Ureter (tissue), 1 donor: ENCODE measurements around the gene ASS1. TPM values are rescaled to one million over a fixed set of nuclear protein-coding genes. Genes with fewer than 3 reads are reported as not detected.
"Not testable (repeated sequence)": the region's sequence is repeated elsewhere in the genome, so short reads cannot be mapped to it uniquely, and the experiment has no call there.

ENCODE experiments used
- DNase-seq: peaks from one replicate; pipeline ENCODE4 v3.0.0-alpha.2; 2020; ENCODE audit warnings: low spot score
- total RNA-seq: library from RNA; stranded (reverse); gene quantifications from one replicate; pipeline ENCODE4 v1.2.4, GENCODE V29; 2023
- donor health status: DM: yes; HTN: yes; CAD: no.

ASS1 gene
- total RNA-seq = 271 TPM

- DNase-seq = peak; percentile 80
Measured at GRCh38 chr9:130444565-130445221, at the start of gene ASS1. ASS1 (plus strand) TSS chr9:130444961; CDS start chr9:130452229, 7,268 bp downstream.

- DNase-seq = no peak
Measured at GRCh38 chr9:130395810-130396435, 48.8 kb upstream of the ASS1 start.

DNA sequence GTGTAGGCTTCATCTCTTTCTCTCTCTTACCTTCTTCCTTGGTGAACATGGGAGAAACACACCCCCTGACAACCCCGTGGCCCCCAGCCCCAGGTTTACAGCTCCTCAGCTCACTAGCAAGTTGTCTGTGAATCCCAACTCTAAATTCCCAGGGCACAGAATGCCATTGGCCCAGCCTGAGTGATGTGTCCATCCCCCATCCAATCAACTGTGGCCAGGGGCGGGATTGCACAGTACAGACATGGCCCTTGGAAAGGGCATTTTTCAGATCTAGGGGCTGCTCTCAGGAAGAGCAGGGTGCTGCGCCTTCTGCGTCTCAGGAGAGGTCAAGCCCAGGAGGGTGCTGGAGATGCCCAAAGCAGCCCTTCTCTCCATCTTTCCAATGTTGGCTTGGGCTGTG lies 48.2 kb upstream of the ASS1 start:
- no peak for DNase-seq

GRCh38 chr9:130398487-130399240 lies 46.1 kb upstream of the ASS1 start:
- DNase-seq = no peak

DNA sequence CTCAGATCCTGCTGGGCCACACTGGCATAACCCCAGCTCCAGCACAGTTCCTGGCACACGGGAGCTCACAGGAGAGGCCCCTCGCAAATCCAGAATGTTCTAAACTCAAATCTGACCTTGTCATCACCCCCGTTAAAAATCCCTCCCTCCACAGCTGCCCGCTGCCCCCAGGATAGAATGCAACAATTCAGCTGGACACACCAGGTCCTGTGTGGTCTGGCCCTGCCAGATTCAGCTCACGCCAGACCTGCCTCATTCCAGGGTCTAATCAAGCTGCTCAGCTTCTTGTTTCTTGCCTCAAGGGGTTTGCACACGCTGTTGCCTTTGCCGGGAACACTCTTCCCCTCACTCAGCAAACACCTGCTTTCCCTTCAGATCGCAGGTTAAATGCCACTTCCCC lies 45.0 kb upstream of the ASS1 start:
- DNase-seq = no peak

DNA sequence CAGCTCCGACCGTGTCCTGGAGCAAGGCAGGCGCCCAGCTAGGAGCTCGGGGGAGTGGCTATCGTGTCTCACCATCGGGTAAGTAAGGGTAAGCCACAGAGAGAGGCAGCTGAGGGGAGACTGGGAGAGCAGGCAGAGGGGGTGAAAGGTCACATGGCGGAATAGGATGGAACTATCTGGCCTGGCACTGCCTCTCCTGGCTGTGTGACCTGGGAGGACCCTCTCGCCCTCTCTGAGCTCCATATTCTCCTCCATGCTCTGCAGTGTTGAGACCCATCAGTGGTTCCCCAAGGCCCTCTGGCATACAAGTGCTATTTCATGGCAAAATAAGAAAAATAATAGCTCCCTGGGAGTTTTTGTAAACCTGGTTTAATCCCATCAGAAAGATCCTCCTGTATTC lies 43.9 kb upstream of the ASS1 start:
- no peak for DNase-seq

- not testable (repeated sequence) for DNase-seq
Measured at GRCh38 chr9:130401742-130402141, 43.0 kb upstream of the ASS1 start.

GRCh38 chr9:130402243-130402642 lies 42.5 kb upstream of the ASS1 start:
- DNase-seq = no peak

- no peak for DNase-seq
Measured at GRCh38 chr9:130402645-130403440, 41.9 kb upstream of the ASS1 start.

DNA sequence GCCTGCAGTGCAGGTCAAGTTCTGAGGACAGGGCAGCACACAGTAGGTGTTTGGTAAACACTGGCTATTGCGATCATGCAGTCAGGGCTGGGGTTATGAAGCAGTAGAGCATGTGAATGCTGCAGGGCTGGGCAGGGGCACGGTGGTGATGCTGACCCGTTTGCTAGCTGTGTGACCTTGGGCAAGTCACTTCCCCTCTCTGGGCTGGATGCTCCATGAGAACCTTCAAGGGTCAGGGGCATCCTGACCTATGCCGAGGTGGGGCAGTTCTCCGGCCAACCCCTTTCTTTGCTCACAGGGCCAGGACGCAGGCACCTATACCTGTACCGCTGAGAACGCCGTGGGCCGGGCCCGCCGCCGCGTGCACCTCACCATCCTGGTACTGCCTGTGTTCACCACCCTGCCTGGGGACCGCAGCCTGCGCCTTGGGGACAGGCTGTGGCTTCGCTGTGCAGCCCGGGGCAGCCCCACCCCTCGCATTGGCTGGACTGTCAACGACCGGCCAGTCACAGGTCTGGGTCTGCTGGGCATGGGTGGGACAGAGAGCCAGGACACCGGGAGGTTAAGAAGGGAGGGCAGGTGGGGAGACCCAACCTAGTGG lies 39.0 kb upstream of the ASS1 start:
- no peak for DNase-seq

DNA sequence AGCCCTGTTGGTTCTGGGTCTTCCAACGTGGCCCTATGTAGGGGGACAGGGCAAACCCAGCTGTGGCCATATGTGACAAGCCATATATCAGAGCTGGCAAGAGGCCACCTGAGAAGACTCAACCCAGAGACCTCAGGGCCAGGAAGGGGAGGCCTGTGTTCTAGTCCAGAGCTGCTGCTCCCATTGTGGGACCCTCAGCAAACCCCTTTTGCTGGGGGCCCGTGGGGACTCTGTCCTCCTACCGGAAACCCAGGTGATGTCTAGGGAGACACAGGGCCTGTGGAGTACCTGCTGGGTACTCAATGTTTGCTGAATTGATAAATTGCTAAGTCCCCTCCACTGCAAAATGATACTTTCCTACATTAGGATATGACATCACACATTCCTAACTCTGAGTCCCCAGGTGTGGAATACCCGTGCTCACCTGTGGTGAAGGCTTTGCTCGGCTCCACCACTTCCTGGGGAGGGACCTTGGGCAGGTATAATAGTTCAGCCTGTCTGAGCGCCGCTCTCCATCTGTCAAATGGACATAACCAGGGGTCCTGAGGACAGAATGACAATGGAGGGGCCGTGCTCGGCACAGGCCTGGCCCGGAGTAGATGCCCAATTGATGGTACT lies 38.4 kb upstream of the ASS1 start:
- no peak for DNase-seq

GRCh38 chr9:130407916-130408663 lies 36.7 kb upstream of the ASS1 start:
- no peak for DNase-seq

DNA sequence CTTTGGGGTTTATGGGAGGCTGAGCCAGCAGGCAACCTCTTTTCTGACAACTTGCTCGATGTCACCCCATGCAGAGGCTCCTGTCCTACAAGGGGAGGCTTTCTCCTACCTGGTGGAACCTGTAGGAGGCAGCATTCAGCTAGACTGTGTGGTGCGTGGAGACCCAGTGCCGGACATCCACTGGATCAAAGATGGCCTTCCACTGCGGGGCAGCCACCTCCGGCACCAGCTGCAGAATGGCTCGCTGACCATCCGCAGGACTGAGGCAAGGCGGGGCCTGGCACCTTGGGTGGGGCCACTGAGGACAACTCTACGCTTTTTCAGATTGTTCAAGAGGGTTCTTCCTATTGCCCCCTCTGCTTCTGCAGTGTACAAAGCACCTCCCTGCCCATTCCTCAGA lies 36.1 kb upstream of the ASS1 start:
- no peak for DNase-seq

- DNase-seq = no peak
Measured at GRCh38 chr9:130409246-130409645, 35.5 kb upstream of the ASS1 start.

- DNase-seq = no peak
Measured at GRCh38 chr9:130410443-130410842, 34.3 kb upstream of the ASS1 start.

DNA sequence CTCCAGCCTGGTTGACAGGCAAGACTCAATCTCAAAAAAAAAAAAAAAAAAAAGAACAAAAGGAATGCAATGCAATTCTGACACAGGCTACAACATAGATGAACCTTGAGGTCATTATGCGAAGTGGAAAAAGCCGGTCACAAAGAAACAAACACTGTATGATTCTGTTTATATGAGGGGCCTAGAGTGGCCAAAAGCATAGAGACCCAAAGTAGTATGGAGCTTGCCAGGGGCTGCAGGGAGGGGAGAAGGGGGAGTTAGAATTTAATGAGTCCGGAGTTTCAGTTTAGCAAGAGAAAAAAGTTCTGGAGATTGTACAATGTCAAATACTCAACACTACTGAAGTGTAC lies 33.2 kb upstream of the ASS1 start:
- DNase-seq = no peak

DNA sequence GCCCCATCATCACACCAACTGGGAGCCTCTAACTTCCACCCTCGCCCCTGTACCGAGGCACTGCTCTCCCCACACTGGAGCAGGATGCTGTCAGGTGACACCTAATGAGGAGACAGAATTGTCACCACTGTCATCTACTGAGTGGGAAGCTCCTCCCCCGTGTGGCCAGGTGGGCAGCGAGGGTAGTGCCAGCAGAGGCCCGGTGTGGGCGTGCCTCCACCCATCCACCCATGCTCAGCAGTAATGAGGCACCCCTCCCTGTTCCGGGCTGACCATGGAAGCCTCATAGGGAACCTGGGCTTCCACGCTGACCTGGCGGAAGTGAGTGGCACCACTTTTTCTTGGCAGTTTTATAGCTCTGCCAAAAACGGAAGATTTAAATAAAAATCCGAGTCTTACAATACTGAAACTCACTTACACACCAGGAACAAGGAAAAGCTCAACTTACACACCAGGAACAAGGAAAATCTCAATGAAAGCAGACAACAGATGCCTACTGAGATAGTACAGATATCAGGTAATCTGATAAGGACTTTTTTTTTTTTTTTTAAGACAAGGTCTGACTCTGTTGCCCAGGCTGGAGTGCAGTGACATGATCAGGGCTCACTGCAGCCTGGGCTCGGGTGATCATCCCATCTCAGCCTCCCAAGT lies 30.6 kb upstream of the ASS1 start:
- DNase-seq = no peak

GRCh38 chr9:130414910-130415746 lies 29.6 kb upstream of the ASS1 start:
- DNase-seq = no peak

GRCh38 chr9:130417602-130418001 lies 27.2 kb upstream of the ASS1 start:
- DNase-seq = no peak
